Amniotic stem cell (primary cell): ENCODE results near the gene USP1.

Experiments
- DNase-seq: peaks from one replicate; lab custom pipeline; 2025; lab: John Stamatoyannopoulos, UW

Gene USP1, protein sequence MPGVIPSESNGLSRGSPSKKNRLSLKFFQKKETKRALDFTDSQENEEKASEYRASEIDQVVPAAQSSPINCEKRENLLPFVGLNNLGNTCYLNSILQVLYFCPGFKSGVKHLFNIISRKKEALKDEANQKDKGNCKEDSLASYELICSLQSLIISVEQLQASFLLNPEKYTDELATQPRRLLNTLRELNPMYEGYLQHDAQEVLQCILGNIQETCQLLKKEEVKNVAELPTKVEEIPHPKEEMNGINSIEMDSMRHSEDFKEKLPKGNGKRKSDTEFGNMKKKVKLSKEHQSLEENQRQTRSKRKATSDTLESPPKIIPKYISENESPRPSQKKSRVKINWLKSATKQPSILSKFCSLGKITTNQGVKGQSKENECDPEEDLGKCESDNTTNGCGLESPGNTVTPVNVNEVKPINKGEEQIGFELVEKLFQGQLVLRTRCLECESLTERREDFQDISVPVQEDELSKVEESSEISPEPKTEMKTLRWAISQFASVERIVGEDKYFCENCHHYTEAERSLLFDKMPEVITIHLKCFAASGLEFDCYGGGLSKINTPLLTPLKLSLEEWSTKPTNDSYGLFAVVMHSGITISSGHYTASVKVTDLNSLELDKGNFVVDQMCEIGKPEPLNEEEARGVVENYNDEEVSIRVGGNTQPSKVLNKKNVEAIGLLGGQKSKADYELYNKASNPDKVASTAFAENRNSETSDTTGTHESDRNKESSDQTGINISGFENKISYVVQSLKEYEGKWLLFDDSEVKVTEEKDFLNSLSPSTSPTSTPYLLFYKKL

DNA sequence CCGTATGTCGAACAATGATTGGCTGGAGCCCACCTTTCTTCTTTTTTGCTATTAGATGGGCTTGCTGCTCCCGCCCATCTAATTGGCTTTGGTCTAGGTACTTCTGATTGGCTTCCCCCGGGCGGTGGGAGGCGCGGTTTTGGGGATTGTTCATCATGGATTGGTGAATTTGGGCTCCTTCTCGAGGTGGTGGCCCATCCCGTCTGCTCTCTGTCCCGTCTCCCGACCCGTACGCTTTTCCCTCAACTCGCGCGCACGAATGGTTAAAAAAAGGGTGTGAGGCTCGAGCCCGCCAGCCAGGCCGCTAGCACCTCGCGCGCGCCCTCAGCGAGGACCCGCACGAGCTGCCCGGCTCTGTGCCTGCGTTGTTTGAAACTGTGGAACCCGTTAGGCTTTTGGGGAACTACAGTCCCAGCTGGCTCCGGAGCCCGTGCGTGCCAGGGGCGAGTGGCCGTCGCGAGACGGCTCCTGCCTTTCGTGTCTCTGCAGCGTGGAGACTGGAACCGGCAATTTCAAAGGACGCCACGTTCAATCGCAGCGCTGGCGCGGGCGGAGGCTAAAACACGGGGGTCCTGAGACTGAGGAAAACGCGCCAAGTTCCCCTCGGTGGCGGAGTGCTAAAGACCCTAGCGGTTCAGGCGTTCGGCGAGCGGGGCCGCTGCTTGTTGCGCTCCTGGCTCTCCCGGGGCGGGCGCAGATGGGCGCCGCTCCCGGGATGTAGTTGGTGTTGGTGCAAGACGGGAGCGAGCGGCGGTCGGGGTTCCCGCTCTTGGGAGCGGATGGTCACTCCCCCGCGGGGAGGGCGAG is at the start of gene USP1:
USP1 (plus strand) TSS at position 584 of the 807 bp plus-strand sequence. CDS start 2,819 bp downstream, outside the sequence.
- peak; percentile 100 for DNase-seq

DNA sequence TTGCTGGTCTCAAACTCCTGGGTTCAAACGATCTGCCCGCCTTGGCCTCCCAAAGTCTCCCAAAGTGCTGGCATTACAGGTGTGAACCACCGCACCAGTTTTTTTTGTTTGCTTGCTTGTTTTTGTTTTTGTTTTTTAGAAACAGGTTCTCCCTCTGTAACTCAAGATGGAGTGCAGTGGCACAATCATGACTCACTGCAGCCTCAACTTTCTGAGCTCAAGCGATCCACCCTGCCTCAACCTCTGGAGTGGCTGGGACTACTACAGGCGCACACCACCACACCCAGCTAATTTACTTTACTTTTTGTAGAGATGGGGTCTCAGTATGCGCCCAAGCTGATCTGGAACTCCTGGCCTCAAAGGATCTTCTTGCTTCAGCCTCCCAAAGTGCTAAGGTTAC is 47.3 kb upstream of the USP1 start:
- DNase-seq: no peak

DNA sequence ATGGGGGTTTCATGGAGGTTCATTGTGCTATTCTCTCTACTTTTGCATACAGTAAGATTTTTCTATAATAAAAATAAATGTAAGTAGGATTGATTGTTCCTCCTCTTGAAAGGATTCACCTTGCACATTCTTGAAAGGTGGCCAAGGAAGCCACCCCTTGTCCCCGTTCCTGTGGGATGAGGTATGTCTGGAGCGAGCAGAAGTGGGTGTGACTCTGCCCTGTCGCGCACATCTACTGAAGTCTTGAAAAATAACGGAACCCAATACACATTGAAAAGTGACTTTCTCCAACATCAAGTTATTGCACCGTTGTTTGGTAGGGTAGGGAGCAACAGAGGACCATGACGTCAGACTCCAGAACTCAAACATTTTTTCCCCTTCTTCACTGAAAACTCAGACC is 46.8 kb upstream of the USP1 start:
- no peak for DNase-seq

DNA sequence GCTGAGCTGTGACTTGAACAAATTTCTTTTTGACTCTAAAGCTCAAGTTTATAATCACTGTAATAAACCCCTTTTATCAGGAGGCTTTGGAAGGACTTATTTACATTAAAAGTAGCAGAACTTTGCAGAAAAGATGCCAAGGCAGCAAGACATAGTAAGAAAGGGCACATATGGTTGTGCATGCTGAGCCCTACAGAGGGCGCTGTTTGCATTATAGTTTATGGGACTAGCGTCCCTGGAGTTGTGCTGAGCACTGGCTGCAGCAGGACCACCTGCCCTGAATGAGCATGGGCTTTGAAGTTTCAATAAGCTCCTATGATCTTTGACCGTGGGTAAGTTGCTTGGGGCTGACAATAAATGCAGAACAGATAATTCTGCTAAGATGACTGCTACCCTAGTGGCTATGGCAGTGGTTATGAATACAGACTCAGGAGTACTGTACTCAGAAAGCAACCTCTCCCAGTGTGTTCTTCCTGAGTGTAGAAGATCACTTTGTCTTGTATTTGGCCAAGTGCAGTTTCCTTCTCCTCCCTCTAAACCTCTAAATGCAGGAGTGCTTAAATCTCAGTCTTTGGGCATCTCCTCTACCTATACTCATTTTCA is 45.4 kb upstream of the USP1 start:
- DNase-seq: no peak

DNA sequence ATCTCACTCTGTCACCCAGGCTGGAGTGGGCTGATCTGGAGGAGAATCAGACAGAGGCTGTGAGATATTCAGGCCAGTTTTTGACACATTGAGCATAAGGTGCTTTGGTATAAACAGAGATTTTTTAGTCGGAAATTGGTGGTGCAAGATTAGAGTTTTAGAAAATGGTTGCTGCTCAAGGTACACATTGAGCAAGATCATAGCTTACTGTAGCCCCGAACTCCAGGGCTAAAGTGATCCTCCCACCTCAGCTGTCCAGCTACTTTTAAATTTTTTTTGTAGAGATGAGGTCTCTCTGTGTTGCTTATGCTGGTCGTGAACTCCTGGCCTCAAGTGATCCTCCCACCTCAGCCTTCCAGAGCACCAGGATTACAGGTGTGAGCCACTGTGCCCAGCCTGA is 43.9 kb upstream of the USP1 start:
- DNase-seq: no peak

DNA sequence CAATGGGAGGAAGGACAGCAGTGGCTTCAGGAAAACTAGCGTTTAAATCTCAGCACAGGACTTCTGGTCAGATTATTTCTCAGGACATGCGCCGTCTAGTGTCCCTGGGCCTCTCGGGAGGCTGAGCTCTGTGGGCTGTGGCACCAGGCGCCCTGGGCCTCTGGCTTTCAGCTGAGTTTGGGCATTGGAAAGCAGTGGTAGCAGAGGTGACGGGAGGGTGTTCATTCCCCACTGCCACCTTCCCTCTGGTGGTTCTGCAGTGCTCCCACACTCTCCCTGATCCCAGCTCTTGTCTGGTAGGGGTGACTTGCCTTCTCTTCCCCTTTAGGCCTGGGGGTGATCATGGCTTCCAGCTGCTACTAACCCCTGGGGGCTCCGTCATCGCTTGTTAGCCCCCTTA is 42.2 kb upstream of the USP1 start:
- no peak for DNase-seq

DNA sequence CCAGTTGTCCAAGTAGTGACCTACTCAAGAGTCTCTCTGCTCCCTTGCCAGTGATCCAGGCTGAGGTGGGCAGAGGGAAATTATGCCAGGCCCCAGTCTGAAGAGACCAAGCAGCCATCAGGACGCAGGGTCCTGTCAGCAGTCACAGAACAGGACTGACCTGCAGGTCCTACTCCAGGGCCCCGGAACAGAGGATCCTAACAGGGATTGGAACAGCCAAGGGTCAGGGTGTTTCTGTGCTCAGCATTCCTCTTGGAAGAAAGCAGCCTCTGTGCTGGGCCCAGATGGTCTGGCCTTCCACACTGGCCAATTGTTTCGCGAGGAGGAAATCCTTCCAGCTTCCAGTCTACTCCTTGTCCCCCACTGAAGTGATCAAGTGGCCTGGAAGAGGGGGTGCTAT is 41.6 kb upstream of the USP1 start:
- no peak for DNase-seq

DNA sequence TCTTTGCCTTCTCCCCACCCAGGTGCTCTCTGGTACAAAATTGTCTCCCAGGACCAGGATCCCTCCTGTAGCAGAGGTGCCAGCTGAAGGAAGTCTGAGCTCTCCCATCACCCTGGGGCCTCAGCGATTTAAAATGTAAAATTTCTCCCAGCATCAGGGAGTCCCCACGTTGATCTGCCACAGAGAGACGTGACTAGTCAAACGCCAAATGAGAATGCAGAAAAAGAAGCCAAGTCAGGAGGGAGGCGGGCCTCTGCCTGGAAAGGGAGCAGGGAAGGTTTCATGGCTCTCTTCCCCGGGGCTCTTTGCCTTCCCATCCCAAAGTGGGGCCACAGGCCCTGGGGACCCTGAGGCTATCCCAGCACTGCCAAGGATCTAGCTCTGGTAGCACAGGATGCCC is 40.0 kb upstream of the USP1 start:
- DNase-seq: no peak

DNA sequence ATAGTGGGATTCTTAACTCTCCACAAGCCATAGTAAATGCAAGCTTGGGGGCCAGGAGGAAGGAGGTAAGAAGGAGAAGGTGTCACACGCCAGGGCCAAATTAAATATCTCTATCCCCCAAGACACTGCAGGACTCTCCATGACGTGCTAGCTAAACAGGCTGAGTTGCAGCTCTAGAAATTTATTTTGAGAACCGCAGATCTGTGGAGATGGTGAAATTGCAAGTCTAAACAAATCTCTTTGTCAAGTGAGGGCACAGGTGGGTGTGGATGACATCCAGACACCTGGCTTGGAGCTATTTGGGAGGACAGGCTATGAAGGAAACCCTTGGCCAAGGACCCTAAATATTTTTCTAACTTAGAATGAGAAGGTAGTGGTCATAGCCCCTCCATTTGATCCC is 39.5 kb upstream of the USP1 start:
- no peak for DNase-seq

DNA sequence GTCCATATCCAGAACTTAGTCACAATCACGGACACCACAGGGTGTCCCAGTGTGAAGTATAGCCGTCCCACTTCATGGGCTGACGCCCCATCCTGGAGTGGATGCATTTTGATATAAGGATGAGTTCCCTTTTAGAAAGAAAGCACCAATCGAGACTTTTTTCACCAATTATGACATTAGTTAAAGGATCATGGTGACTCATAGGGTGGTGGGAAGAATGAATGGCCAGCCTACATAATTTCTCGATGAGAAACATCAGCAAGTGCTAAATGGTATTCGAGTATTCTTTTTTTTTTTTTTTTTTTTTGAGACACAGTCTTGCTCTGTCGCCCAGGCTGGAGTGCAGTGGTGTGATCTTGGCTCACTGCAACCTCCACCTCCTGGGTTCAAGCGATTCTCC is 38.5 kb upstream of the USP1 start:
- peak; percentile 74 for DNase-seq

DNA sequence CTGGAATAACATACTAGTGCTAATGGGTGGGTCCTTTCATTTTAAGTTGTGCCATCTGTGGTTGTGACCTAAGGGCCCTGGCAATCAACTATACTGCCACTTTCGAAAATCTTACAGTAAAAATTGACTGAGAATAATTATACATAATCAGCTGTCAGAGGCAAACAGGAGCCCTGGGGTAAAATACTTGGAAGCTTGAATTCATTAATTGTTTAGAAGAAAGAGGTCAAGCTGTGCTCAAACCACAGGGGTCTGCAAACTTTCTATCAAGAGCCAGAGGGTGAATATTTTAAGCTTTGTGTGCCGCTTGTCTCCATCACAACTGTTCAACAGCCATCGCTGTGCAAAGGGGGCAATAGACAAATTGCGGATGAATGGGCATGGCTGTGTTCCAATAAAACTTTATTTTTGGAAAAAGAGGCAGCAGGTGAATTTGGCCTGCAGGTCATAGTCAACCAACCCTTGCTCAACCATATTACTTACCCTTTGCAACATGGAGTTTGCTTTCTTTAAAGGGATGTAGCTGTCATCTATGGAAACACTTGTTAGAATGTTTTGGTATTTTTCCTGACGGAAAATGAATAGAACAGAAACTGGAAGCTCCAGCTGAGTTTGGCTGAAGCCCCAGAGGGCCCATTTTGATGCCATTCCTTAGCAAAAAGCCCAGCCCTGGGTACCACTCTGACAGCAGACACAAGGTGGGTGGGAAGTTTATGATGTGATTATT is 35.7 kb upstream of the USP1 start:
- no peak for DNase-seq

DNA sequence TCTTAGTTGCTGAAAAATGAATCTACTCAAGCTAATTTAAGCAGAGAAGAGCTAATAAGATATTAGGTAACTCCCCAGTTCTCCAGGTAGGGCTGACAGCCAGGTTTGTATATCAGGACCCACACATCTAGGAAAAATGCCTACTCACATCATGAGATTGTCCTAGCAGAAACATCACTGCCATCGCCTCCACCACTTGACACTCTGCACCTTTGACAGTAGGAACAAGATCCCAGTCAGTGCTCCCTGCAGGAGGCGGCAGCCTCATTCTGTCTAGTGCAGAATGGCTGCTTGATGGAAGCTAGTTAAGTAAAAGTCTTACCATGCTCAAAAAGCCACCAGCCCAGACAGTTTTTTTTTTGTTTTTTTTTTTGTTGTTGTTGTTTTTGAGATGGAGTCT is 31.6 kb upstream of the USP1 start:
- DNase-seq: no peak

DNA sequence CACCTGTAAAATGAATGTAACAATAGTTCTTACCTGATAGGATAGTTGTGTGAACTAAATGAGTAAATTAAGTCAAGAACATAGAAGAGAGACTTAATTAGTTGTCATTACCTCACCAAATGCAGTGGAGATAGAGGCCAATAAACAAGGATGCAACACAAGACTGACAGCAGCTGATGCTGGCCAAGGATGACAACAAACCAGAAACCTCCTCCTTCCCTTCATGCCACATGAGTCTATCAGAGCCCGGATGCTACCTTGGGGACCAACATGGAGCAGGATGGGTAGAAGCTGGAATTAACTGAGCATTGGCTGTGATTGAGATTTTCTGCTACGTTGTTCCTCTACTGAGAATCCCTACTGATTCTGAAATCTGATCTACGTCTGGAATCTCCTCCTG is 30.3 kb upstream of the USP1 start:
- no peak for DNase-seq

DNA sequence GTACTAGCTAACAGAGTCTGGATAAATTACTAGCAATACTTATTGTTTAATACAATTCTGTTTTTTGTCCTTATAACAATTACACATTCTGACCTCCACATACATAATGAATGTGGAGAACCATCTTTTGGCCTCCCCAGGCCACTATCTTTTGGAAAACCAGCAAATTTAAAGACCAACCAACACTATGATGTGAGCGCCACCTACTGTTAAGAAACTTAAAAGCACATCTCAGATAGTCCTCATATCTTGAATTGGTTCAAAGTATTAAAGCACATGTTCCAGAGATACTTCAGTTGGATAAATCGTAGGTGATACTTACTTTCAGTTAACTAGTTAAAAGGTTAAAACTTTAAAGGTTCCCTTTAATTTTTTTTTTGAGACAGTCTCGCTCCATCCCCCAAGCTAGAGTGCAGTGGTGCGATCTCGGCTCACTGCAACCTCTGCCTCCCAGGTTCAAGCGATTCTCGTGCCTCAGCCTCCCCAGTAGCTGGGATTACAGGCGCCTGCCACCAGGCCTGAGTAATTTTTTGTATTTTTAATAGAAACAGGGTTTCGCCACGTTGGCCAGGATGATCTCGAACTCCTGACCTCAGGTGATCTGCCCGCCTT is 29.3 kb upstream of the USP1 start:
- DNase-seq: peak; percentile 30

DNA sequence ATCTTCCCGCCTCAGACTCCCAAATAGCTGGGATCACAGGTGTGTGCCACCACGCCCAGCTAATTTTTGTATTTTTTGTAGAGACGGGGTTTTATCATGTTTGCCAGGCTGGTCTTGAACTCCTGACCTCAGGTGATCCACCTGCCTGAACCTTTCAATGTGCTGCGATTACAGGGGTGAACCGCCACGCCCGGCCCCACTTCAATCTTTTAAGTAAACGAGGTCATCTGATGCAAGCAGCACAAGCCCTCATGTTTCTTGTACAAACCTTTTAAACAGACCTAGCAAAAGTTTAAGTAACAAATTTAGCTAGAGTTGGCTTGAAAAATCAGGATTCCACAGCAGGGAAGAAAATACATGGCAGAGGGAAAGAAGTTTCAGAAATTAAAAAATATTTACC is 21.2 kb upstream of the USP1 start:
- no peak for DNase-seq

DNA sequence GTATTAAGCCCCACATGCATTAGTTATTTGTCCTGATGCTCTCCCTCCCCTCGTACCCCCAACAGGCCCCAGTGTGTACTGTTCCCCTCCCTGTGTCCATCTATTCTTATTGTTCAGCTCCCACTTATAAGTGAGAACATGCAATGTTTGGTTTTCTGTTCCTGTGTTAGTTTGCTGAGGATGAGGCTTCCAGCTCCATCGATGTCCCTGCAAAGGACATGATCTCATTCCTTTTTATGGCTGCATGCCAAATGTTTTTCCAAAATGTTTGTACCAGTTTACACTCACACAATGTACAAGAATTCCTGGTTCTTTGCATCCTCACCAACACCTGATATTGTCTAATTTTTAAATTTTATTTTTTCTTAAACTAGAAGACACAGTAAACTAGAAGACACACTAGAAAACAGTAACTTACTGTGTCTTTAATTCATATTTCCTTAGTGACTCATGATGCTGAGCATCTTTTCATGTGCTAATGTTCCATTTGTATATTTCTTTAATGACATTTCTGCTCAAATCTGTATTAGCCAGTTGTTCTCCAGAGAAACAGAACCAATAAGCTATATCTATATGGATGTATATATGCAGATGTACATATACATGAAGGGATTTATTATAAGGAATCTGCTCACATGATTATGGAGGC is 19.4 kb upstream of the USP1 start:
- no peak for DNase-seq

DNA sequence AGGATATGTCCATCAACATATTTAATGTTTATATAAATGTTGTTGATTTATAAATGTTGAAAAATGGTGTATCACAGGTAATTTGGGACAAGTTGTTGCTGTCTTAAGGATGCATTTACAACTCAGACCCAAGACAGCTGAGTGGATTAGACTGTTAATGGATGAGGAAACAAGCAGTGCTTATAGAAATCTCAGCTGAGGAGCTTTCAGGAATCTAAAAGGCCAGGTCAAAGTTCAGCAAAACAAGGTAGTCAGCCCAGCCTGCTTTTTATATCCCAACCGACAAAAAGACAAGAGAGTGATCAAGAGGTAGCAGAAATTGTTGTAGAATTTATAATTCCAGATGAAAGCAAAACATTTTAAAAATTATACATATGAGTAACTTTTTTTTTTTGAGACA is 16.6 kb upstream of the USP1 start:
- no peak for DNase-seq

DNA sequence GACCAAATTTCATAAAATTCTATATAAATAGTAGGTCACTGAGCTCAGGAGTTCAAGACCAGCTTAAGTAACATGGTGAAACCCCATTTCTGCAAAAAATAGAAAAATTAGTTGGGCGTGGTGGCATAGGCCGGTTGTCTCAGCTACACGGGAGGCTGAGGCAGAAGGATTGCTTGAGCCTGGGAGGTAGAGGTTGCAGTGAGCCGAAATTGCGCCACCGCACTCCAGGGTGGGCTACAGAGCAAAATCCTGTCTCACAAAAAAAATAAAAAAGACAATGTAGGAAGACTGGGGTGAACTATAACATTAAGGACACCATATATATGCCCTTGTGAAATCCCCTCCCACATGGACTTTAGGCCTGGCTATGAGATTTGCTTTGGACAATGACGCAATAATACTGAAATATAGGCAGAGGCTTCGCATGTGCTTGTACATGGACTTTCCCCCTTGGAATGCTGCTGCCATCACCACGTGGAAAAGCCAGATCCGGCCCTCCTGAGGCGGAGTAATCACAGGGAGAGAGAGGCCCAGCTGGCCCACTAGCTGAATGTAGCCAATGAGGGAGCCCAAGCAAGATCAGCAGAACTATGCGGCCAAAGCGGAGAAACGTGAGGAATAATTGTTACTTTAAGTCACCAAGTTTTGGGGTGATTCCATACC is 13.1 kb upstream of the USP1 start:
- DNase-seq: no peak

DNA sequence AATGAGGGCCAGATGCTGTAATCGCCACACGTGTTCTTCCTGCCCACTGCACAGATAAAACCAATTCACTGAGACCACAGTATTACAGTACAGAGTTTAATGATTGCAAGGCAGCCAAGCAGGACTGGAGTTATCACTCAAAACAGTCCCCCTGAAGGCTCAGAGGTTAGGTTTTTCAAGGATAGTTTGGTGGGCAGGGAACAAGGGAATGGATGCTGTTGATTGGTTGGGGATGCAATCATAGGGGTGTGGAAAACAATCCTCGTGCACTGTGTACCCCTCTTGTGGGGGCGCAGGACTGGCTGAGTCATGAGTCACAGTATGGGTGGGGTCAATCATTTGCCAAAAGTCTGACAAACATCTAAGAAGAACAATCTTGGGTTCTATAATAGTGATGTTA is 12.4 kb upstream of the USP1 start:
- DNase-seq: no peak

DNA sequence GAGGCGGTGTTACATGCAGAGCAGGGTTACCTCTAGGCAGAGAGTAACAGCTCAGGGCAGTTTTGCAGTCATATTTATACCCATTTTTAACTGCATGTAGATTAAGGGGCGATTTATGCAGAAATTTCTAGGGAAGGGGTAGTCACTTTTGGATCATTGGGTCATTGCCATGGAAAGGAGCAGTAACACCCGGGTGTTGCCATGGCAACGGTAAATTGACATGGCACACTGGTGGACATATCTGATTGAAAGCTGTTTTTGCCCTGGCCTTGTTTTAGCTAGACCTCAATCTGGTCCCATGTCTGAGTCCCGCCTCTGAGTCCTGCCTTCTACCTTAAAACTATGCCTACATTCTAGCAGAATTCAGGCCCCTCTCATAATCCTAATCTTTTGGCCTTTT is 11.8 kb upstream of the USP1 start:
- DNase-seq: no peak
